Gastroesophageal sphincter (tissue), 4 donors: ENCODE data around the gene IDI1. TPM values are rescaled to one million over a fixed set of nuclear protein-coding genes. Genes with fewer than 3 reads are reported as not detected.

Experiments used
- ATAC-seq: fragments of 150-250 bp; one replicate; pipeline ENCODE4 v1.9.1; 2016; ENCODE audit warnings: mild to moderate bottlenecking, moderate library complexity
- H3K27ac ChIP-seq, 4 donors: fragments of 200-600 bp; sonication (generic) in 3 of 4; 1 replicate in 3 of 4; 2 replicates in 1 of 4; pipeline ENCODE4 v1.5.1; 2016 to 2019
- H3K27me3 ChIP-seq: fragments of 200-600 bp; sonication (generic); one replicate; pipeline ENCODE4 v1.5.1; 2019
- H3K36me3 ChIP-seq, 2 donors: fragments of 200-600 bp; sonication (generic); one replicate each; pipeline ENCODE4 v1.5.1; 2019; ENCODE audit warnings: control low read depth in 1 of 2
- H3K4me1 ChIP-seq, 3 donors: fragments of 200-600 bp; sonication (generic); 1 replicate in 2 of 3; 2 replicates in 1 of 3; pipeline ENCODE4 v1.5.1; 2016 to 2019; ENCODE audit warnings: control low read depth in 2 of 3
- H3K4me3 ChIP-seq, 2 donors: fragments of 200-600 bp; sonication (generic); one replicate each; pipeline ENCODE4 v1.5.1; 2019; ENCODE audit warnings: mild to moderate bottlenecking in 1 of 2, moderate library complexity in 1 of 2
- H3K9me3 ChIP-seq, 3 donors: fragments of 200-600 bp; sonication (generic); one replicate each; pipeline ENCODE4 v1.5.1; 2017 to 2019; ENCODE audit warnings: control low read depth in 2 of 3
- CTCF ChIP-seq, 4 experiments: fragments of 200-600 bp in 2 of 4; fragments of 450-650 bp in 2 of 4; sonication (generic) in 1 of 4; IDR thresholded peaks; one replicate each; pipeline ENCODE4 v1.5.1; 2017 to 2019; ENCODE audit warnings: antibody characterized with exemption in 4 of 4, mild to moderate bottlenecking in 2 of 4, moderate library complexity in 2 of 4
- EP300 ChIP-seq: sonication (generic); formaldehyde crosslinking; IDR thresholded peaks from one replicate; pipeline ENCODE4 v1.6.1; 2017; ENCODE audit warnings: antibody characterized with exemption, mild to moderate bottlenecking
- POLR2A ChIP-seq, 2 donors: fragments of 450-650 bp; IDR thresholded peaks; one replicate each; pipeline ENCODE4 v1.6.1; 2017; ENCODE audit warnings: antibody characterized with exemption in 2 of 2, mild to moderate bottlenecking in 2 of 2, moderate library complexity in 1 of 2
- POLR2AphosphoS5 ChIP-seq: sonication (generic); formaldehyde crosslinking; IDR thresholded peaks from one replicate; pipeline ENCODE4 v1.6.1; 2017; ENCODE audit warnings: antibody characterized with exemption
- WGBS, 2 donors: methylation state at CpG; one replicate each; pipeline ENCODE4 v1.1.5; 2018; ENCODE audit warnings: low coverage in 1 of 2; 5-methylcytosine and 5-hydroxymethylcytosine counted together
- total RNA-seq, 4 donors: library from RNA; depleted of rRNA; stranded (reverse); fragments of >200 nt; gene quantifications; one replicate each; pipeline ENCODE4 v1.1.0, GENCODE V29; 2016

Gene IDI1
- total RNA-seq, 4 donors from 2014 or later, result 19.2 to 32.4 (median 29.5) TPM

- H3K36me3 ChIP-seq, result peaks cover 3 to 47% of the 10 kb centered on the region in 2 donors
- ATAC-seq, result no peak
Measured at GRCh38 chr10:1037098-1037497, 11.8 kb downstream of the IDI1 start.

GRCh38 chr10:1036341-1036791, 12.6 kb downstream of the IDI1 start:
- TF ChIP-seq EP300 (no peak), POLR2AphosphoS5 (no peak), CTCF (IDR thresholded peaks at IDR 0.05) (no peak), POLR2A (IDR thresholded peaks at IDR 0.05) (no peak)

More at GRCh38 chr10:1037098-1037497, 11.8 kb downstream of the IDI1 start:
- no peaks in the 10 kb centered on the region for H3K4me1 ChIP-seq
- H3K4me3 ChIP-seq, result no peak overlapping the region
- no peaks in the 10 kb centered on the region for H3K27me3 ChIP-seq
- WGBS, 2 donors, result 73 to 90% methylated on average over 8 to 9 of the region's 11 CpGs
- no peaks in the 10 kb centered on the region for H3K9me3 ChIP-seq
- TF ChIP-seq CTCF (IDR thresholded peaks at IDR 0.05) (no peak), EP300 (no peak), POLR2A (IDR thresholded peaks at IDR 0.05) (no peak), POLR2AphosphoS5 (no peak)
- H3K27ac ChIP-seq, result no peak overlapping the region

GRCh38 chr10:1035201-1035600, 13.7 kb downstream of the IDI1 start:
- Histone ChIP-seq H3K4me3 (no peak overlapping the region), H3K4me1 (no peaks in the 10 kb centered on the region), H3K36me3 (peaks cover 0 to 28% of the 10 kb centered on the region in 2 donors), H3K27me3 (no peaks in the 10 kb centered on the region), H3K9me3 (no peaks in the 10 kb centered on the region), H3K27ac (peak overlapping the region in 1 of 4 donors; percentile 40)
- no peak for ATAC-seq
- TF ChIP-seq POLR2AphosphoS5 (no peak), EP300 (no peak), CTCF (IDR thresholded peaks at IDR 0.05) (no peak), POLR2A (IDR thresholded peaks at IDR 0.05) (no peak)
- WGBS, 2 donors, result 14 to 67% methylated on average over 1 of the region's 6 CpGs

More at GRCh38 chr10:1036341-1036791, 12.6 kb downstream of the IDI1 start:
- Histone ChIP-seq H3K27ac (no peak overlapping the region), H3K4me1 (no peaks in the 10 kb centered on the region), H3K27me3 (no peaks in the 10 kb centered on the region), H3K36me3 (peaks cover 3 to 40% of the 10 kb centered on the region in 2 donors), H3K4me3 (no peak overlapping the region), H3K9me3 (no peaks in the 10 kb centered on the region)
- 86% methylated on average over 10 of the region's 14 CpGs; no CpG with 5 or more reads in 1 of the 2 donors for WGBS, 2 donors
- no peak for ATAC-seq

- no peaks in the 10 kb centered on the region for H3K27me3 ChIP-seq
- TF ChIP-seq POLR2A (IDR thresholded peaks at IDR 0.05) (no peak), POLR2AphosphoS5 (no peak), CTCF (IDR thresholded peaks at IDR 0.05) (no peak), EP300 (no peak)
- H3K4me1 ChIP-seq, result no peaks in the 10 kb centered on the region
- peaks cover 0 to 24% of the 10 kb centered on the region in 2 donors for H3K36me3 ChIP-seq
- ATAC-seq, result no peak
- no peak overlapping the region for H3K27ac ChIP-seq
- H3K9me3 ChIP-seq, result no peaks in the 10 kb centered on the region
- H3K4me3 ChIP-seq, result no peak overlapping the region
- 59 to 90% methylated on average over 3 of the region's 3 CpGs for WGBS, 2 donors
Measured at GRCh38 chr10:1034758-1035157, 14.2 kb downstream of the IDI1 start.

GRCh38 chr10:1033601-1034000, 15.3 kb downstream of the IDI1 start:
- H3K27ac ChIP-seq, result no peak overlapping the region
- no peak overlapping the region for H3K4me3 ChIP-seq
- H3K27me3 ChIP-seq, result no peaks in the 10 kb centered on the region
- H3K4me1 ChIP-seq, result no peaks in the 10 kb centered on the region
- 100% methylated on average over 1 of the region's 1 CpG; no CpG with 5 or more reads in 1 of the 2 donors for WGBS, 2 donors
- peaks cover 0 to 15% of the 10 kb centered on the region in 2 donors for H3K36me3 ChIP-seq
- H3K9me3 ChIP-seq, result no peaks in the 10 kb centered on the region
- no peak for ATAC-seq
- TF ChIP-seq POLR2A (IDR thresholded peaks at IDR 0.05) (no peak), CTCF (IDR thresholded peaks at IDR 0.05) (no peak), EP300 (no peak), POLR2AphosphoS5 (no peak)
